NCI-H2196 (cell line): Measurements from ENCODE around the gene APP.
"Not testable (repeated sequence)": the region's sequence is repeated elsewhere in the genome, so short reads cannot be mapped to it uniquely, and the experiment has no call there.

Experiments
- DNase-seq: peaks from one replicate; lab custom pipeline; 2025; ENCODE audit not compliant: unreplicated experiment; lab: John Stamatoyannopoulos, UW

APP gene

DNA sequence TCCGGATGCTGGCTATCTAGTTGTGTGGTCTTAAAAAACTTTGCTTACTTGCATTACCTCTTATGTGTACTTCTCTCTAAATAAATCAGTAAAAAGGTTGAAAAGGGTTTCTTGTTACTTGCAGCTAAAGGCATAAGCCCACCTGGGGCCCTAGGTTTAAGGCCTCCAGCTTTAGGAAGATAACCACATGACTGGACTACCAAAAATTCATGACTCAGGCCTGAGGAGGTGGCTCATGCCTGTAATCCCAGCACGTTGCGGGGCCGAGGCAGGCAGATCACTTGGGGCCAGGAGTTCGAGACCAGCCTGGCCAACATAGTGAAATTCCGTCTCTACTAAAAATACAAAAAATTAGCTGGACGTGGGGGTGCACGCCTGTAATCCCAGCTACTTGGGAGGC, 142.9 kb downstream of the APP start:
- no peak for DNase-seq

DNA sequence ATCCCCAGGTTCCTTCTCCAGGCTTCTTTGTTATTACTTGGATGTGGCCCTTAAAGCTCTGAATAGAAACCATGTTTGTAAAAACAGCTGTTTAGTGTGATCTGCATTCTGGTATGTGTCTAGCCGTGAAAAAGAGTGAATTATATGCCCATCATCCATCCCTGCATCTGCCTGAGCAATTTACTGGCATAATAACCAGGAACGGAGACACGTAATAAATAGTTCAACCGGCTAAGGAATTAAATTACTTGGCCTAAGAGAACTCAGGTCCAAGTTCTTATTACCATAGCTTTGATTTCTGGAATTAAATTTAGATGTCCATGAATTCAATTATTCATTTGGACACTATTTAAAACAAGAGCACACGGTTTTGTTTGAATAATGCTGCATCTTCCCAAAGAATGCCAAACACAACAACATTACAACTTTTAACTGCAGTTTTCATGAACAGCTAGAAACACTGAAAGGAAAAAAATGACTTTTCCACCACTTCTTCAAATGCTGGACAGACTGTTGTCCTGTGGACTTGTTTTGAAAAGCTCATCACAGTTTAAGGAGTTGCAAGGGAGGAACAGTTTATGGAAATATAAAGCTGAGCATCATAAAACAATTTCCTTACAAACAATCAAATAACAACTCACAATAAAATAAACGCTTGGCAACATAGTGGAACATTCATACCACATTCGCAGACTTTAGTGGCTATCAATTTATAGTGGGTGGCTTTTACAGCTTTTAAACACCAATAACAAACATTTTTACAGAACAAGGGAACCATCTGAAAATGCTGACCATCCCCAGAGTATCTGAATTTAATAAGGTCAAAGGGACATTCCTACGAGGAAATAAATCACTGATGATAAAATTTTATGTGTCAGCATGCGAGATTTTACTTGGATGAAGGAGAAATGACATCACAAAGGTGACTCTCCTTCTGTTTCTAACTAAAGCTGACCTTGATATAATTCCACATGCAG, 144.7 kb downstream of the APP start:
- no peak for DNase-seq

DNA sequence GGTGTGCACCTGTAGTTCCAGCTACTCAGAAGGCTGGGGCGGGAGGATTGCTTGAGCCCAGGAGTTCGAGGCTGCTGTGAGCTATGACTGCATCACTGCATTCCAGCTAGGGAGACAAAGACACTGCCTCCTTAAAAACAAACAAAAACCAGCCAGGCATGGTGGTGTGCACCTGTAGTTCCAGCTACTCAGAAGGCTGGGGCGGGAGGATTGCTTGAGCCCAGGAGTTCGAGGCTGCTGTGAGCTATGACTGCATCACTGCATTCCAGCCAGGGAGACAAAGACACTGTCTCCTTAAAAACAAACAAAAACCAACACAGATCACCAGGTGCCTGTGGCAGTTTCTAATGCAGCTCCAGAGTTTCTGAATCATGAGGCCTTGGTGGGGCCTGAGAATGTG, 147.2 kb downstream of the APP start:
- DNase-seq = peak; percentile 7

DNA sequence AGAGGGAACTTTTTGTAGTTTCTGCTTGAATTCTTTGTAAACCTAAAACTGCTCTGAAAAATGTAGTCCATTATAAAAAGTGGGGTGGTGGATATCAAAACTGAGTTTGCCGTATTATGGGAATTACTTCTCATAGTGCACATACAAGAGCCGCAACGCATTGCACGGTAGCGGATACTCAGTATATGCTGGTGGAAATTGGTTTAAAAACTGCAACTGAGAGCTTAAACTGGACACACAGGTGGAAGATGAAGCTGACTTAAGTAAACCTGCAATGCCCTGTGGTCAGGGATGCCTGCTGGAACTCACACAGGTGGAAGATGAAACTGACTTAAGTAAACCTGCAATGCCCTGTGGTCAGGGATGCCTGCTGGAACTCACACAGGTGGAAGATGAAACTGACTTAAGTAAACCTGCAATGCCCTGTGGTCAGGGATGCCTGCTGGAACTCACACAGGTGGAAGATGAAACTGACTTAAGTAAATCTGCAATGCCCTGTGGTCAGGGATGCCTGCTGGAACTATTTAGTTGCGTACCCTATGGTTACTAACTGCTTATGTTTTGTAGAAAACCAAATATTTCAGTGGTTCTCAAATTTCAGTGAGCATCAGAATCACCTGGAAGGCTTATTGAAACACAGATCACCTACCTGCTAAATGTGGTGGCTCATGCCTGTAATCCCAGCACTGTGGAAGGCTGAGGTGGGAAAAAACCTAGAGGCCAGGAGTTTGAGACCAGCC, 147.8 kb downstream of the APP start:
- not testable (repeated sequence) for DNase-seq

DNA sequence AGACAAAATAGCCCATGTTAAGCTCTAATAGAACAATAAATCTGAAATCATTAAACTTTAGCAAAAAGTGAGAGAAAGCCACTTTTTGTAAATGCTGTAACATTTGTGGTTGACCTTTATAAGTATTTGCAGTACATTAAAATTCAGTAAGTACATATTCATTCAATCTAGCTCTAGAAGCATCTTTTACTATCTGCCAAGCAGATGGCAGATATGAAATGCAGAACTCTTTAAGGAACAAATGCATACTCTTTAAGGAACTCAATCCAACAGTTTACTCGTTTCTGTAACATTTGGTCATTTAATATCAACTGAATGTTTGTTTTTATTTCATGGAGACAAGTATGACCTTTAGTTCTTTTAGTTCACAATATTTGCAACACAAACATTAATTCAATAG, 150.1 kb downstream of the APP start:
- no peak for DNase-seq

DNA sequence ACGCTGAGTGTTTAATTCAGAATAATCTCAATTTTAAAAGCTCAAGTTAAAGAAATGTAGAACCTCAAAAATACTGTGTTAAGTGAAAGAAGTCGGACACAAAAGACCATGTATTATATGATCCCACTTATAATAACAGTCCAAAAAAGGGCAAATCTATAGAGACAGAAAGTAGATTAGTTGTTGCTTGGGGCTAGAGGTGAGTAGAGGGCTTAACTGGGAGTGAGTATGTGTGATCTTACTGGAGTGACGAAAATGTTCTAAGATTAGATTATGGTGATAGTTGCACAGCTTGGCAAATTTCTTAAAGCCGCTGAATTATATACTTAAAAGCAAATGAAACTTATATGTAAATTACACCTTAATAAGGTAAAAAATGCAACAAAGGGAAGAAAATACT, 150.5 kb downstream of the APP start:
- DNase-seq = no peak

DNA sequence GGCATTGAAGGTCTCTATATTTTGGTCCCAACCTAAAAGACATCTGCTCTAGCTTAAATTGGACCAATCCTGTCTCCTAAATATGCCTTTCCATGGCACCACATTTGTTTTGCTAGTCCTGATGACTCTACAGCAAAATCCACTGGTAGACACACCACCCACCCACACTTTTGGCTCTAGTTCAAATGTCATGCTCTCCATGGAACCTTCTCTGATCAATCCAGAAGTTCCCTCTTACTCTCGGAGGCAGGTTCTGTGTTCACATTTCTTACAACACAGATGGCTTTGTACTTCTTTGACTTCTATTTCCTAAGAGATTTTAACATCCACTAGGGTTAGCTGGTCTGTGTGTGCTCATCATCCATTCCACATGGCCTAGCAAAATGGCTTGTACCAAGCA, 151.3 kb downstream of the APP start:
- DNase-seq = no peak

DNA sequence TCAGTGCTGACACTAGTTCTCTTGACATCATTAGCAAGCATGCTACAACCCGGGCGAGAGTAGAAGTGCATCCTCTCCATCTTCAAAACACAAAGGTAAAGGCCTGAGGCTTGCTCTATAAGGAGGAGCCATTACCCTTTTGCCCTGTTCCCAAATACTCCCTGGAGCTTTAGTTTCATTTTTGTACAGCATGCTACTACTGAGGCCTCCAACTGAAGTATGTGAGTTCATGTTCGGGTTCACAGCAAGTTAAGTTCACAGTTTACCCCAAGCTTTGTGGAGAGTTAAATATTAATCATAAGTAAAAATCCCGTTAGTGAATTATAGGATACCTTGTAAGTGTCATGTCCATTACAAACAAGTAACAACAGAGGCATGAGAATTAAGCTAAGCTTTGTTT, 156.6 kb downstream of the APP start:
- DNase-seq = no peak

DNA sequence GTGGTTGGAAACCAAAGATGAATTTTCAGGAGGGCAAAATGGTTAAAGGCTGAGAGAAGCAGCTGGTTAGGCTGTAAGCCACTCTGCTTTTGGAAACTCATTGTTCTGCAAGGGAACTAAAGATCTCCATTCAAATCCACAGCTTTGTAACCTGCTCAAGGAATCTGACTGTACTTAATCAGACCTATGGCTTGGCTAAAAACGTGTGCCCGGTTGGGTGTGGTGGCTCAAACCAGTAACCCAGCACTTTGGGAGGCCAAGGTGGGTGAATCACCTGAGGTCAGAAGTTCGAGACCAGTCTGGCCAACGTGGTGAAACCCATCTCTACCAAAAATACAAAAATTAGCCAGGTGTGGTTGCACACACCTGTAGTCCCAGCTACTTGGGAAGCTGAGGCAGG, 158.1 kb downstream of the APP start:
- not testable (repeated sequence) for DNase-seq

DNA sequence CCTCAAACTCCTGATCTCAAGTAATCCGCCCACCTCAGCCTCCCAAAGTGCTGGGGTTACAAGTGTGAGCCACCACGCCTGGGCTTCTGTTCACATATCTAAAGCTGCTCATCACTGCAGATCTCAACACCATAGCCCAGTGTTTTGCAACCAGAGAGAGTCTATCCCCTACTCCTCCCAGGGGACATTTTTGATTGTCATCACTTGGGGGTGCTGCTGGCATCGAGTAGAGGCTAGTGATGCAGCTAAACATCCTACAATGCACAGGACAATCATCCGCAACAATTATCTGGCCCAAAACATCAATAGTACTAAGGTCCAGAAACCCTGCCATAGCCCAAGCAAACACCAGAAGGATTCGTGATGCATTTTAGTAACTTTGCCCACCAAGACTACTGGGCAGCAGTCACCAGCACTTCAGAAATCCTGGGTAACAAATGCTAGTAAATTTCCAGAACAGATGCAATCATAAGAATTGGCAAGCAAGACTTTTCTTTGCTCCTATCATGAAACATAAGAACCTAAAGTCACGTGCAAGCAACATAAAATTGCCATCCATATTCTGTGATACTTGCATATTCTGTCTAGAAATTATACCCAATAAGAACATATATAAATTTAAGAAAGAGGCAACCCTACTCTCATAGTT, 159.2 kb downstream of the APP start:
- DNase-seq = no peak

DNA sequence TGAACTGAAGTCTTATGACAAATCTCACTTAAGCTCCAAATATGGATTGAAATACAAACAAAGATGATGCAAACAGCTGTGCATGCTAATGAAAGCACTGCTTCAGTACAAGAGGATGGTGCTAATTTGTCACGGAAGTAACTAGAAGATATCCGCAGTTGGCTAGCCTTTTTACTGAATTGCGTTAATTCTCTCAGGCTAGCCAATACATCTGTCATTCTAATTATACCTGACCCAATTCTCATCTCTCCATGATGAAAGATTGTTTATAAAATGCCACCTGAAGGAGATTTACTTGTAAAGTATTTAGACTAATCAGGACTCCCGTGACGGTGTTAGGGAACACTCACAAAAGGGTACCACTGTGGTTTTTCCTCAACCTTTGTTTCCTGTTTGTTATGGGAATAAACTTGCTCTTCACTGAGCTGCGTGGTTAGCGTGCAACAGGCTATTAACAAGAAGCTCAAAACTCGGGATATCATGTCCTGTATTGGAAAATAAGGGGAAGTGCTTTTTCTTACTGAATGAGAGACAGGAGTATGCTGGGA, 162.5 kb downstream of the APP start:
- peak; percentile 40 for DNase-seq

DNA sequence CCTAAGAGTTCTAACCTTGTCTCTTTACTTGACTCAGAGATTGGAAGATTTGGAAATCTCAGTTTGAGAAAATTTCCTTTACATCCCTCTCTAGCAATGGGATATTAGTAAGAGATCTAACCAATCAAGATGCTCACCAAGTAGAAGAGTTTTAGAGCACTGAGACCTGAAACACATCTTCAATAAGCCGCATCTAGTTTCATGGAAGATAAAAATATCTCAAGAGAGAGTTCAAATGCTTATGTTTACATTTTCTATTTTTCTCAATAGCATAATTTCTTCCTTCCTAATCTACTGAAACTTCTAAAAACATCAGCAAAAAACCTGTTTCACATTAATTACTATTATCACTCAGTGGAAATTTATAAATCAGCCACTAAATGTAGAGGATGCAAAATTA, 165.1 kb downstream of the APP start:
- no peak for DNase-seq

DNA sequence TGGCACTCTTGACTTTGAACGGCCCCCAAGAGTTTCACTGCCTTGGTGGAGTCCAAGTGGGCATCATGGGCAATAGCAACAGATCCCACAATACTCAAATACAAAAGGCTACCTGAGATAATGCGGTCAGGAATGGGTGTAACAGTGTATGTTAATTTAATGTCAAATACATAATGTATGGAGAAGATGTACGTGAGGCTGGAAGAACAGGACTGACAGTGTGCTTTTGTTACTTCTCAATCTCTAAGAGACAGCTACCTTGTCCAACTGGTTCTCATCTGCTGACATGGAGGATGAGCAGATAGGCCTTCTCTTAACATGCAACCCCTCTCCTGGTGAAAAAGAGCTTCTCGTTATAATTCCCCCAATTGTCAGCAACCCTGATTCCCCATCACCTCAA, 167.2 kb downstream of the APP start:
- DNase-seq = no peak

DNA sequence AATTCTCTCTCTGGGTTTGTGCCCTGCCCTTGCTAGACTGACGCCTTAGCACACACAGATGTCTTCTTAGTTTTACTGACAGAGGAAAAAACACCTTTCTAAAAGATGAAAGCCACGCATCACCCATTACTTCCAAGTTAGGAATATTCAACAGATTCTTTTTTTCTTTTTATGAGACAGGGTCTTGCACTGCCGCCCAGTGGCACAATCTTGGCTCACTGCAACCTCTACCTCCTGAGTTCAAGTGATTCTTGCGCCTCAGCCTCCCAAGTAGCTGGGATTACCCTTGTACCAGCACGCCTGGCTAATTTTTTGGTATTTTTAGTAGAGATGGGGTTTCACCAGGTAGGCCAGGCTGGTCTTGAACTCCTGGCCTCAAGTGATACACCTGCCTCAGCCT, 169.2 kb downstream of the APP start:
- DNase-seq = no peak

DNA sequence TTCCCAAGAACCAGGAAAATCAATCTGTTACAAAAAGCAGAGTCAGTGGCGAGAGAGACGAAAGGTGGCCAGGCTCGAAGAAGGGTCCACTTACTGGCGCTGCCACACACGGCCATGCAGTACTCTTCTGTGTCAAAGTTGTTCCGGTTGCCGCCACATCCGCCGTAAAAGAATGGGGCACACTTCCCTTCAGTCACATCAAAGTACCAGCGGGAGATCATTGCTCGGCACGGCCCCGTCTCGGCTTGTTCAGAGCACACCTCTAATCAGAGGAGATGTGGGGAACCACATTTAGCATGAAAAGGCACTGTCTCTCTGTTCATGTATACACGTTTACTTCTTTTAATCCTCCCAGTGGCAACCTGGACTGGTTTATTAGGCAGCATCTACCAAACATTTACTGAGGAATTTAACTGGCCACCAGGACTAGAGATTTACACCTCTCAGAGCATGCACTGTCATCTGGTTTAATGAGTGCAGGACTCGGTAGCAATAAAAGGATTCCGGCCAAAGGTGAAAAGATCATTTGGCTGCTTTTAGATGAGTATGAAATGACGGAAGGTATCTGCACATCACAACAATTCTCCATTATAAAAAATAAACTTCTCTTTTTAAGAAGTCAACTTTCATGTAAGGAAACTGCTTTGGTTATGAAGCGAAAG, 170.5 kb downstream of the APP start:
- no peak for DNase-seq

DNA sequence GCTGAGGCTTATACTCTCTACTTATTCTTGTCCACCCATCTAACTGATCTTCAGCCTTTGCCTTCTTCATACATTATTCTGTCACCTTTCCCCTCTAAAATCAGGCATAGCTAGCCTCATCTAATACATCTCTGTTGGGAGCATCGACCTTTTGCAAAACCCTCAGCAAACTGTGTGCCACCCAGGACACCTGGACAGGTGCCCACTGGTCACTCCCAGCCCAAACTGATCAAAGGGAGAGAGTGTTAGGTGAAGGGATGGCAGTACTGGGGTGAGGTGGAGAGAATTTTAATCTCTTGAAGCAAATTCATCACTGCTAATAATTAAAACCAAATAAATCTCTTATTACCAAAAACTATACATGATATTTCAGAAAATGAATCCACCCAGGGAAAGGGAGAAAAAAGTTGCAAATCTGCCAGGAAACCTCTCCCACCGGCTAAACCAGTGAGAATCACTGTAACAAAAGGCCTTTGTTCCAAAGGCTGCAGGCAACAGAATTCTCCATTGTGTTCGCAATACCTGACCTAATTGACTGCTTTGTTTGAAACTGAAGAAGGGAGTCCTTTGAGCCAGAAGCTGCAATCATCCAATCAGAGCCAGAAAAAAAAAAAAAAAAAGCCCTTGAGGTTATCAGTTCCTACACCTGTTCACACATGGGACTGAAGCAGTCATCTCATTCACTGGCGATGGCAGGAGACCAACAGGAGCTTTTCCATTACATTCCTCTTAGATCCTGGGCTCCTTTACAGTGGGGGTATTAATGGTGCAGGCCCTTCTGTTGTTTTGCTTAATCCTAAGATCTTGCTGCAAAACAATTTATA, 172.6 kb downstream of the APP start:
- DNase-seq = peak; percentile 89

DNA sequence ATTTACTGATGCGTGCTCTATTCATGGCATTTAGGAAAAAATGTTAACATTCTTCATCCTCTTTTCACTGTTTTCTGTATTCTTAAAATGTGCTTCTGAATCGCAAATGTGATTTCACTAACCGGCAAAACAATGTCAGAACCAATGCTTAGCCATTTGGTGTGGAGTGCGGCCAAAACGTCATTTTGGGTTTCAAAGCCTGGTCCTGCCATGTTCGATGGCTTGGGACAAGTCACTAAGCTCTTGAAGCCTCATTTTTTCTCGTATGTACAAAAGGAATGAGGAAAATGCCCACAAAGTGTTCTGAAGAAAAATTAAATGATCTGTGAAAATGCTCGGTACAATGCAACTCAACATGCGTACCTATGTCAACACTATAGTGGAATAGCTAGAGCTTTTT, 175.3 kb downstream of the APP start:
- DNase-seq = no peak

DNA sequence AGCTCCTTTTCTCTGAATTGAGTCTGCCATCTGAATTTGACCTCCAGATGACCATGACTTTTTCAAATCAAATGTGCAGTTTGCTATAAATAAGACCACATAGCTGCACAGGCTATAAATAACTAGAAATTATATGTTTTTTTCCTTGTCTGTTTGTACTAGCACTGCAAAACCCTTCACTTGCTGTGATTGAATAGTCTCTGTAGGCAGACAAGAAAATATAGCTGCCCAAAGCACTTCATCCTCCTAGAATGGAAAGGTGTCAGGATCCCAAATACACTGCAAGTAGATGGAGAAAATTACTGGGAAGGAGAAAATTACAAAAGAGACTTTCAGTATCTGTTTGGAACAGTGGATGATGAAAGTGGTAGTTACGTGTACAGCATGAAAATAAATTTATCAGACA, 175.8 kb downstream of the APP start:
- no peak for DNase-seq

DNA sequence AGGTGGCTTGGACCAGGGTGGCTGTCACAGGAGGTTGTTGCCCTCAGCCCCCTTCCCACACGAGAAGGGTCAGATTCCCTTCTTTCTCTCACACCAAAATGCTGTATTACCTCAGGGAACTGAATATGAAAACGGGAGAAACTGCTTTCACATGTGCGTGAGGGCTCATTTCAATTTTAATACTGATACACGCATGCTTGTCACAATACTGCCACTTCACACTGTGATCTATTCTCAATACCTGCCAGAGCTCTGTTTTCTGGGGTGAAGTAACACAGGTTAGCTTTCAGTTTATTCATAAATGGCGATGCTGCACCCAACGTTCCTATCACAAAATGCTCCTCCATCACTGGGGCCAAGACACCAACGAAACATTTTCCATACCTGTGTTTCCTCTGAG, 181.8 kb downstream of the APP start:
- DNase-seq = no peak

DNA sequence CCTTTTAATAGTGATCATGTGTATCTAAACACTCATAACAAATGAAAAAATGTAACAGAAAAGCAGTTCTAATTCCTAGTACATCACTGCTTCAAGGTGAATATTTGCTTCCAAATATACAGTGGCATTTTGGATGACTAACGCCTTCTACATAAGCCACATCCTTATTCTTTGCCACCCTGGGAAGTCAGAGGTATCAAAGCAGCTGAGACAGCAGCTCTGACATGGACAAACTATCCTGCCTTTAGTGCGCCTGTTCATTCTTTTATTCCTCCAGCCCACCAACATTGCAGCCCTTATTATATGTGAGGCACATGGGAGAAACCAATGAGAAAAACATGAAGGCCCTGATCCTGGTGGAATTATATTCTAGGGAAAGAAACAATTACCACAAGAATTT, 183.0 kb downstream of the APP start:
- no peak for DNase-seq
